D721Med (cell line): ENCODE data around the gene ZDHHC11B.
"Not testable (repeated sequence)": the region's sequence is repeated elsewhere in the genome, so short reads cannot be mapped to it uniquely, and the experiment has no call there.

ENCODE experiments used
- DNase-seq: peaks from one replicate; pipeline ENCODE4 v3.0.0; 2011; ENCODE audit warnings: low spot score; ENCODE audit not compliant: insufficient read length
- FAIRE-seq: peaks from 2 replicates; lab custom pipeline; 2011; peaks lifted over from hg19 to GRCh38; lab: Jason Lieb, UNC
- TF ChIP-seq, protein P1 (sequence below): IDR thresholded peaks from 2 replicates; pipeline ENCODE4 v1.5.1; 2012; ENCODE audit warnings: mild to moderate bottlenecking, control low read depth; ENCODE audit not compliant: insufficient read depth; ENCODE audit errors: missing control alignments

Gene ZDHHC11B

GRCh38 chr5:757346-757930 lies 27.1 kb downstream of the ZDHHC11B start:
- FAIRE-seq (no peak), DNase-seq (no peak)
- TF ChIP-seq, protein P1, sequence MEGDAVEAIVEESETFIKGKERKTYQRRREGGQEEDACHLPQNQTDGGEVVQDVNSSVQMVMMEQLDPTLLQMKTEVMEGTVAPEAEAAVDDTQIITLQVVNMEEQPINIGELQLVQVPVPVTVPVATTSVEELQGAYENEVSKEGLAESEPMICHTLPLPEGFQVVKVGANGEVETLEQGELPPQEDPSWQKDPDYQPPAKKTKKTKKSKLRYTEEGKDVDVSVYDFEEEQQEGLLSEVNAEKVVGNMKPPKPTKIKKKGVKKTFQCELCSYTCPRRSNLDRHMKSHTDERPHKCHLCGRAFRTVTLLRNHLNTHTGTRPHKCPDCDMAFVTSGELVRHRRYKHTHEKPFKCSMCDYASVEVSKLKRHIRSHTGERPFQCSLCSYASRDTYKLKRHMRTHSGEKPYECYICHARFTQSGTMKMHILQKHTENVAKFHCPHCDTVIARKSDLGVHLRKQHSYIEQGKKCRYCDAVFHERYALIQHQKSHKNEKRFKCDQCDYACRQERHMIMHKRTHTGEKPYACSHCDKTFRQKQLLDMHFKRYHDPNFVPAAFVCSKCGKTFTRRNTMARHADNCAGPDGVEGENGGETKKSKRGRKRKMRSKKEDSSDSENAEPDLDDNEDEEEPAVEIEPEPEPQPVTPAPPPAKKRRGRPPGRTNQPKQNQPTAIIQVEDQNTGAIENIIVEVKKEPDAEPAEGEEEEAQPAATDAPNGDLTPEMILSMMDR = no peak

DNA sequence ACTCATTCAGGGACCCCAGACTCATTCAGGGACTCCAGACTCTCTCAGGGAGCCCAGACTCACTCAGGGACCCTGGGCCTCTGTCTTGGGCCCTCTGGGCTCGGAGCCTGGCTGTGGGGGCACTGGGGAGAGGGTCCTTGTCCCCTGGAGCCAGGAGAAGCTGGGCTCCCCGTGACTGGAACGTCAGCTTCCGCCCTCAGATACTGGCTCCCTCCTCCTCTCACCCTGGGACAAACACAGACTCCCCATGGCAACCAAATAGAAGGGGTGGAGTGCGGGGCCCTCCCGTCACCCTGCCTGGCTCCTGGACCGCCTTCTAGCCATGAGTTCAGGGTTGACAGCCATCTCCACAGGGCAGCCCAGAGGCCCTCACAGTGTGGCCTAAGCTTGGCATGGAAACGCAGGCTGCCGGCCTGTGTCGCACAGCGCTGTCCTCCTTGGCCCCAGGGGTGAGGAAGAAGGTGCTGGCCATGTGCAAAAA lies 27.6 kb downstream of the ZDHHC11B start:
- FAIRE-seq = no peak
- TF ChIP-seq, protein P1 = no peak
- no peak for DNase-seq

DNA sequence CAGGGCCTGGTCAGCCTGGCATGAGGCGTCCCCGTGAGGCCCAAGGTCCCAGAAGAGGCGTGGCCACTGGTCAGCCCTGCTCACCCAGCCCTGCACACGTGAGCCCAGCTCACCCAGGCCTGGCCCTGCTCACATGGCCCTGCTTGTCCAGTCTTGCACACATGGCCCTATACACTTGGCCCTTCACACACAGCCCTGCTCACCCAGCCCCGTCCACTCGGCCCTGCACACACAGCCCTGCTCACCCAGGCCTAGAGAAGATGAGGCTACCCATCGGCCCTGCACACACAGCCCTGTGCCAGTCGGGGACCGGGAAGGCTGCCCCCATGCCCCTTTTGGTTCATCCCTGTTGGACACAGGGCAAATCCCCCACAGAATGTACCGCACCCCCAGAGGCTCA lies 28.4 kb downstream of the ZDHHC11B start:
- DNase-seq (no peak), FAIRE-seq (no peak)
- TF ChIP-seq, protein P1 = no peak

- FAIRE-seq, DNase-seq: not testable (repeated sequence)
These were observed 30.3 kb downstream of the ZDHHC11B start for GRCh38 chr5:754143-754632.

- FAIRE-seq, DNase-seq: not testable (repeated sequence)
These were observed 30.9 kb downstream of the ZDHHC11B start for GRCh38 chr5:753567-754142.

DNA sequence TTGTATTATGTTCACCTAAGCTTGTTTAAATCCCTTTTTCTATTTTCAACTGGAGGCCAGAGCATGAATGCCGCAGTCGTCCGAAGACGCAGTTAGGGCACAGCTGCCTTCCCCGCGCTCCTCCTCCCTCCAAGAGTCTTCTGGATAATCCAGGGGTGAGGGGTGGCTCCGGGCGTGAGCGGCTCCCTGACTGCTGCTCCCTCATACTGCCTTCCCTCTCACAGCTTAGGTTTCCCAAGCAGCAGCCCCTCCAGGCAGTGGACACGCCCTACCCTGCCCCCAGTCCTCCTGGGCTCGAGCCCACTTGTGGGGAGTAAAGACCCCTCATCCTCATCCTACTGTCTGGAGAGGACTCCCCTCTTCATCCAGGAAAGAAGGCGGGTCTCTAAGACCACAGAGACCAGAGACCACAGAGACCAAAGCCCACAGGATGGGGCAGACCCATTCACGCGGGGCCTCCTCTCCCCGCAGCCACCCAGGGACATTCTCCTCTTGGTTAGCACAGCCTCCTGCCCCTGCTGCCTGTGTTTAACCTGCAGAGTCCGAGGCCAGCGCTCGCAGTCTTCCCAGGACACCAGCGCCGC lies 31.9 kb downstream of the ZDHHC11B start:
- DNase-seq, FAIRE-seq: not testable (repeated sequence)

GRCh38 chr5:751992-752391 lies 32.5 kb downstream of the ZDHHC11B start:
- FAIRE-seq, DNase-seq: not testable (repeated sequence)

GRCh38 chr5:751496-751895 lies 33.0 kb downstream of the ZDHHC11B start:
- FAIRE-seq (no peak), DNase-seq (no peak)
- TF ChIP-seq, protein P1 = no peak

GRCh38 chr5:750226-750625 lies 34.3 kb downstream of the ZDHHC11B start:
- not testable (repeated sequence) for DNase-seq, FAIRE-seq
